NCI-H82 treated with DMSO at 0.1 percent for 48 hours (cell line): ENCODE results near the gene SLC45A3.
"Not testable (repeated sequence)": the region's sequence is repeated elsewhere in the genome, so short reads cannot be mapped to it uniquely, and the experiment has no call there.

Experiments
- DNase-seq: peaks from one replicate; lab custom pipeline; 2025; ENCODE audit not compliant: unreplicated experiment; lab: John Stamatoyannopoulos, UW

The SLC45A3 gene

GRCh38 chr1:205680073-205680851, at the start of gene SLC45A3:
TSS of gene SLC45A3 (minus strand) at chr1:205680509. CDS start at chr1:205664656, 15,853 bp downstream.
- DNase-seq, result peak; percentile 65

- no peak for DNase-seq
Measured at GRCh38 chr1:205726619-205727125, 46.4 kb upstream of the SLC45A3 start.

- DNase-seq, result no peak
Measured at GRCh38 chr1:205725514-205725913, 45.2 kb upstream of the SLC45A3 start.

GRCh38 chr1:205720740-205721139, 40.4 kb upstream of the SLC45A3 start:
- DNase-seq, result not testable (repeated sequence)

GRCh38 chr1:205719762-205720161, 39.5 kb upstream of the SLC45A3 start:
- no peak for DNase-seq

GRCh38 chr1:205719015-205719414, 38.7 kb upstream of the SLC45A3 start:
- DNase-seq, result no peak

GRCh38 chr1:205716371-205717132, 36.2 kb upstream of the SLC45A3 start:
- DNase-seq, result no peak

- DNase-seq, result no peak
Measured at GRCh38 chr1:205715628-205716027, 35.3 kb upstream of the SLC45A3 start.

- DNase-seq, result no peak
Measured at GRCh38 chr1:205714906-205715246, 34.6 kb upstream of the SLC45A3 start.

GRCh38 chr1:205714190-205714905, 34.0 kb upstream of the SLC45A3 start:
- DNase-seq, result no peak

- DNase-seq, result peak; percentile 76
Measured at GRCh38 chr1:205711105-205712048, 31.1 kb upstream of the SLC45A3 start.

GRCh38 chr1:205710201-205711062, 30.1 kb upstream of the SLC45A3 start:
- no peak for DNase-seq

GRCh38 chr1:205709640-205710039, 29.3 kb upstream of the SLC45A3 start:
- no peak for DNase-seq

GRCh38 chr1:205709059-205709398, 28.7 kb upstream of the SLC45A3 start:
- DNase-seq, result no peak

GRCh38 chr1:205706601-205707502, 26.5 kb upstream of the SLC45A3 start:
- DNase-seq, result no peak

- no peak for DNase-seq
Measured at GRCh38 chr1:205704903-205705302, 24.6 kb upstream of the SLC45A3 start.

- DNase-seq, result no peak
Measured at GRCh38 chr1:205703072-205703471, 22.8 kb upstream of the SLC45A3 start.

GRCh38 chr1:205701891-205702290, 21.6 kb upstream of the SLC45A3 start:
- no peak for DNase-seq

GRCh38 chr1:205701420-205701819, 21.1 kb upstream of the SLC45A3 start:
- DNase-seq, result no peak
